Gastrocnemius medialis (tissue), 4 donors: ENCODE data around the gene ADCY7.

Source experiments
- CTCF ChIP-seq, 5 experiments: fragments of 450-650 bp in 3 of 5; fragments of 200-600 bp in 2 of 5; sonication (generic) in 2 of 5; IDR thresholded peaks in 4 of 5; conservative IDR thresholded peaks in 1 of 5; 1 replicate in 4 of 5; 2 replicates in 1 of 5; pipeline ENCODE4 v1.5.1; 2016 to 2019; ENCODE audit warnings: antibody characterized with exemption in 5 of 5, mild to moderate bottlenecking in 3 of 5, moderate library complexity in 3 of 5
- POLR2A ChIP-seq, 2 donors: fragments of 450-650 bp; IDR thresholded peaks; one replicate each; pipeline ENCODE4 v1.6.1; 2017; ENCODE audit warnings: antibody characterized with exemption in 2 of 2, mild to moderate bottlenecking in 2 of 2, moderate library complexity in 2 of 2

DNA sequence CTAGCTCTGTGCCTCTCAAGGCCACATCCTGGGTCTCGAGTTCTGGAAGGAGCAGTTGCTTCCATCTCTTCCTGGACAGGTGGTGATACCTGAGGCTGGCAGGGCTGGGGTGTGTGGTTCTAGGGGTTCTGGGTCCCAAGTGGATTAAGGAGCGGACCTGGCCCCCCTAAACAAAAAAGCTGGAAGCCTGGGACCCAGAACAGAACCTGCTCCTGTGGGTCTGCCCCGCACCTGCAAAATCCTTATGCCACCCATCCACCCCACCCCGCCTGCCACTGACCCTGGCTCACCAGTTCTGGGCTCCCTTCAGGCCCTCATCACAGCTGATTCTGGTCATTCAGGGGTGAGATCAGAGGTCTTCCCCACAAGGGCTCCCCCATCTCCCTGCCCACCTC lies 44.8 kb downstream of the ADCY7 start:
- no peak for TF ChIP-seq CTCF (IDR thresholded peaks at IDR 0.05 in 4 of 5, conservative IDR thresholded peaks at IDR 0.05 in 1 of 5)
- no peak for TF ChIP-seq POLR2A (IDR thresholded peaks at IDR 0.05)
